GM12878 (cell line): Measurements from ENCODE around the gene PSENEN. TPM values are rescaled to one million over a fixed set of nuclear protein-coding genes. Genes with fewer than 3 reads are reported as not detected.
A peak's percentile ranks its signal among the peaks of the same experiment; 100 is the strongest.

Source experiments
- ATAC-seq: fragments of 200-7000 bp; cut with Tn5 transposase; 3 replicates; pipeline ENCODE4 v1.9.1; 2020; ENCODE audit warnings: mild to moderate bottlenecking, moderate library complexity
- BruUV-seq: library from RNA; stranded (reverse); fragments of 400-500 nt; replicated peaks from 2 replicates; lab custom pipeline; 2021; lab: Mats Ljungman, UMichigan
- CTCF ChIA-PET: fragments of 300-600 bp; sonication (Branson Sonifier 250); formaldehyde crosslinking; extraction: SDS; loops from one replicate; lab custom pipeline; 2021; ENCODE audit warnings: inconsistent platforms; lab: Yijun Ruan, JAX
- POLR2A ChIA-PET: fragments of 350-600 bp; formaldehyde crosslinking; extraction: SDS; loops from one replicate; lab custom pipeline; 2021; ENCODE audit warnings: inconsistent platforms; lab: Charles Lee
- RAD21 ChIA-PET: fragments of 300-600 bp; sonication (Branson Sonifier 250); formaldehyde crosslinking; loops from one replicate; lab custom pipeline; 2023; ENCODE audit warnings: antibody characterized with exemption; ENCODE audit not compliant: unreplicated experiment; lab: Charles Lee
- SMC1A ChIA-PET: fragments of 300-600 bp; sonication (Branson Sonifier 250); formaldehyde crosslinking; loops from one replicate; lab custom pipeline; 2023; ENCODE audit not compliant: unreplicated experiment, uncharacterized antibody; lab: Charles Lee
- DNase-seq: peaks from one replicate; pipeline ENCODE4 v3.0.0-alpha.2; 2011; ENCODE audit warnings: low read depth, low spot score
- FAIRE-seq: peaks from 3 replicates; lab custom pipeline; 2011; peaks lifted over from hg19 to GRCh38; lab: Jason Lieb, UNC
- H2AFZ ChIP-seq: 2 replicates; pipeline ENCODE4 v1.6.0; 2011; ENCODE audit warnings: low read depth, low read length, control low read depth; ENCODE audit not compliant: control insufficient read depth
- H3K27ac ChIP-seq: 2 replicates; pipeline ENCODE4 v1.5.1; 2011; ENCODE audit warnings: control low read depth; ENCODE audit not compliant: control insufficient read depth, insufficient read depth
- H3K27me3 ChIP-seq, 2 experiments: replicated peaks in 1 of 2; 2 replicates each; pipeline versions ENCODE4 v1.6.0 to v1.6.1; 2011; ENCODE audit warnings: low read length in 1 of 2; ENCODE audit not compliant: control insufficient read depth in 2 of 2, insufficient read depth in 2 of 2
- H3K36me3 ChIP-seq, 2 experiments: 2 replicates each; pipeline ENCODE4 v1.5.1; 2011; ENCODE audit warnings: low read length in 1 of 2; ENCODE audit not compliant: control insufficient read depth in 2 of 2, insufficient read depth in 2 of 2
- H3K4me1 ChIP-seq: 2 replicates; pipeline ENCODE4 v1.6.1; 2011; ENCODE audit warnings: mild to moderate bottlenecking, low read length, moderate library complexity, mixed read lengths; ENCODE audit not compliant: control insufficient read depth, insufficient read depth
- H3K4me2 ChIP-seq: 2 replicates; pipeline ENCODE4 v1.6.0; 2011; ENCODE audit warnings: control low read depth; ENCODE audit not compliant: control insufficient read depth, insufficient read depth
- H3K4me3 ChIP-seq: fragments of 200-600 bp; sonication (generic); 2 replicates; pipeline ENCODE4 v1.5.1; 2016
- H3K79me2 ChIP-seq: 2 replicates; pipeline ENCODE4 v1.6.0; 2011; ENCODE audit warnings: low read length; ENCODE audit not compliant: control insufficient read depth, insufficient read depth
- H3K9ac ChIP-seq: 2 replicates; pipeline ENCODE4 v1.8.0; 2011; ENCODE audit warnings: low read length, control low read depth, mixed read lengths; ENCODE audit not compliant: control insufficient read depth, insufficient read depth
- H3K9me3 ChIP-seq: replicated peaks from 3 replicates; pipeline ENCODE4 v1.5.1; 2011; ENCODE audit warnings: mild to moderate bottlenecking, low read length; ENCODE audit not compliant: control insufficient read depth, insufficient read depth
- H4K20me1 ChIP-seq: 2 replicates; pipeline ENCODE4 v1.6.0; 2011; ENCODE audit not compliant: control insufficient read depth, insufficient read depth
- GATAD2B ChIP-seq: fragments of 450-650 bp; conservative IDR thresholded peaks from 2 replicates; pipeline ENCODE4 v1.6.1; 2017; ENCODE audit warnings: low read depth, mild to moderate bottlenecking, moderate library complexity
- NRF1 ChIP-seq: conservative IDR thresholded peaks from 2 replicates; pipeline ENCODE4 v1.6.1; 2011; ENCODE audit warnings: mild to moderate bottlenecking, low read depth, low read length, improper control_type of control experiment
- PML ChIP-seq: IDR thresholded peaks from 2 replicates; pipeline ENCODE4 v1.6.1; 2012; ENCODE audit warnings: low read length, inconsistent platforms
- POLR2A ChIP-seq: IDR thresholded peaks from 2 replicates; pipeline ENCODE4 v1.6.1; 2011; ENCODE audit warnings: low read depth, mild to moderate bottlenecking, low read length
- SMC3 ChIP-seq: IDR thresholded peaks from 2 replicates; pipeline ENCODE4 v1.6.1; 2011; ENCODE audit warnings: low read length, improper control_type of control experiment, borderline replicate concordance
- SP1 ChIP-seq: IDR thresholded peaks from one replicate; pipeline ENCODE4 v1.6.1; 2011; ENCODE audit warnings: low read depth, low read length
- TAF1 ChIP-seq: IDR thresholded peaks from 2 replicates; pipeline ENCODE4 v1.6.1; 2011; ENCODE audit warnings: mild to moderate bottlenecking, low read depth, low read length, borderline replicate concordance
- ZZZ3 ChIP-seq: IDR thresholded peaks from 2 replicates; pipeline ENCODE4 v1.6.1; 2011; ENCODE audit warnings: low read depth; ENCODE audit not compliant: control insufficient read depth, insufficient read length
- WGBS: methylation state at CpG from one replicate; pipeline ENCODE4 v1.1.6; 2016; ENCODE audit warnings: low lambda C conversion rate; ENCODE audit not compliant: insufficient replicate concordance, insufficient coverage; ENCODE audit errors: missing lambda C conversion rate; 5-methylcytosine and 5-hydroxymethylcytosine counted together
- in situ Hi-C: fragments of 300-500 bp; cut with MboI; formaldehyde crosslinking; loops from 9 replicates; pipeline ENCODE4 v1.14.3; 2018; ENCODE audit warnings: mixed read lengths
- intact Hi-C: fragments of 100-400 bp; cut with micrococcal nuclease; formaldehyde crosslinking; loops from one replicate; pipeline ENCODE4 v1.14.2; 2022; ENCODE audit not compliant: unreplicated experiment
- polyA plus RNA-seq, 11 experiments: library from polyadenylated mRNA; depleted of rRNA in 4 of 11; unstranded in 6 of 11; stranded (reverse) in 5 of 11; fragments of >200 nt; fragmentation: Nextera tagmentation in 4 of 11; fragmentation: Illumina TruSeq in 1 of 11; extraction: Ambion mirVana in 4 of 11; extraction: Trizol in 1 of 11; gene quantifications; 1 replicate in 1 of 11; 2 replicates in 10 of 11; pipeline versions ENCODE4 v1.2.1 to v1.2.3, GENCODE V29; 2011 to 2016; ENCODE audit warnings: inconsistent platforms in 2 of 11, missing spikeins in 2 of 11, low read depth in 1 of 11
- total RNA-seq, 4 experiments: library from RNA; depleted of rRNA in 3 of 4; stranded (reverse); fragments of >200 nt in 3 of 4; fragmentation: Illumina TruSeq in 1 of 4; extraction: Trizol in 1 of 4; gene quantifications; 2 replicates each; pipeline versions ENCODE4 v1.2.1 to v1.2.3, GENCODE V29; 2013 to 2021
- TF ChIP-seq, protein P1 (sequence below): fragments of 450-650 bp; IDR thresholded peaks from 2 replicates; pipeline ENCODE4 v1.6.1; 2017; ENCODE audit warnings: low read depth, mild to moderate bottlenecking, moderate library complexity

The PSENEN gene
- total and polyA plus RNA-seq, 10 of the 15 experiments (the other 5 are each of a cell fraction or from before 2014, with no cell fraction given): 14.4 to 178 (median 43.5) TPM

DNA sequence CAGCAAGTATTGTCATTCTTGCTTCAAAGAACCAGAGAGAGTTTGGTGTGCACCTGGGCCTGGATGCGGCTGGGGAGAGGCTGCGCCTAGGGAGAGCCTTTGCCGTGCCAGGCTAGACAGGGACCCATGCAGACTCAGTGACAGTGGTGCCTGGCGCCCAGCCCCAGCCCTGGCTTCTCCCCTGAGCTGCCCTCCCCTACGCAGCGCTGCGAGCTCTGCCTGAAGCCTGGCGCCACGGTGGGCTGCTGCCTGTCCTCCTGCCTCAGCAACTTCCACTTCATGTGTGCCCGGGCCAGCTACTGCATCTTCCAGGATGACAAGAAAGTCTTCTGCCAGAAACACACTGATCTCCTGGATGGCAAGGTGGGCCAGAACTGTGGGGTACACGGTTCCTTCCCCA is 15.7 kb upstream of the PSENEN start:
- BruUV-seq: no TSS peak
- TF ChIP-seq SMC3 (no peak), PML (no peak), TAF1 (no peak), ZZZ3 (no peak), SP1 (no peak), NRF1 (no peak), POLR2A (peak; percentile 26), GATAD2B (no peak)
- TF ChIP-seq, protein P1, sequence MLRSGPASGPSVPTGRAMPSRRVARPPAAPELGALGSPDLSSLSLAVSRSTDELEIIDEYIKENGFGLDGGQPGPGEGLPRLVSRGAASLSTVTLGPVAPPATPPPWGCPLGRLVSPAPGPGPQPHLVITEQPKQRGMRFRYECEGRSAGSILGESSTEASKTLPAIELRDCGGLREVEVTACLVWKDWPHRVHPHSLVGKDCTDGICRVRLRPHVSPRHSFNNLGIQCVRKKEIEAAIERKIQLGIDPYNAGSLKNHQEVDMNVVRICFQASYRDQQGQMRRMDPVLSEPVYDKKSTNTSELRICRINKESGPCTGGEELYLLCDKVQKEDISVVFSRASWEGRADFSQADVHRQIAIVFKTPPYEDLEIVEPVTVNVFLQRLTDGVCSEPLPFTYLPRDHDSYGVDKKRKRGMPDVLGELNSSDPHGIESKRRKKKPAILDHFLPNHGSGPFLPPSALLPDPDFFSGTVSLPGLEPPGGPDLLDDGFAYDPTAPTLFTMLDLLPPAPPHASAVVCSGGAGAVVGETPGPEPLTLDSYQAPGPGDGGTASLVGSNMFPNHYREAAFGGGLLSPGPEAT: no peak

More for the DNA sequence above, 15.7 kb upstream of the PSENEN start:
- Histone ChIP-seq H3K4me3 (no peak overlapping the region), H3K9ac (no peak overlapping the region), H3K4me2 (no peak overlapping the region), H4K20me1 (no peaks in the 10 kb centered on the region; the same call in 1 of the 2 replicates), H3K27ac (no peak overlapping the region), H2AFZ (no peak overlapping the region), H3K9me3 (no peaks in the 10 kb centered on the region), H3K79me2 (no peaks in the 10 kb centered on the region), H3K36me3 (peaks cover 22 to 48% of the 10 kb centered on the region in 2 experiments), H3K4me1 (no peaks in the 10 kb centered on the region), H3K27me3 (no peaks in the 10 kb centered on the region)
- ChIA-PET RAD21 (no interaction called here), SMC1A (no interaction called here), CTCF (no interaction called here), POLR2A (no interaction called here)
- ATAC-seq (no peak), FAIRE-seq (no peak), DNase-seq (no peak)
- WGBS: 88% methylated on average over 11 of the region's 11 CpGs
- intact Hi-C loops (no loop called here), in situ Hi-C loops (no loop called here)
